ENCODE measurements around the gene CARD6. TPM values are rescaled to one million over a fixed set of nuclear protein-coding genes. Genes with fewer than 3 reads are reported as not detected.

The CARD6 gene
- total RNA-seq, 3 donors from 2014 or later = 16.1 to 25.8 (median 16.7) TPM

DNA sequence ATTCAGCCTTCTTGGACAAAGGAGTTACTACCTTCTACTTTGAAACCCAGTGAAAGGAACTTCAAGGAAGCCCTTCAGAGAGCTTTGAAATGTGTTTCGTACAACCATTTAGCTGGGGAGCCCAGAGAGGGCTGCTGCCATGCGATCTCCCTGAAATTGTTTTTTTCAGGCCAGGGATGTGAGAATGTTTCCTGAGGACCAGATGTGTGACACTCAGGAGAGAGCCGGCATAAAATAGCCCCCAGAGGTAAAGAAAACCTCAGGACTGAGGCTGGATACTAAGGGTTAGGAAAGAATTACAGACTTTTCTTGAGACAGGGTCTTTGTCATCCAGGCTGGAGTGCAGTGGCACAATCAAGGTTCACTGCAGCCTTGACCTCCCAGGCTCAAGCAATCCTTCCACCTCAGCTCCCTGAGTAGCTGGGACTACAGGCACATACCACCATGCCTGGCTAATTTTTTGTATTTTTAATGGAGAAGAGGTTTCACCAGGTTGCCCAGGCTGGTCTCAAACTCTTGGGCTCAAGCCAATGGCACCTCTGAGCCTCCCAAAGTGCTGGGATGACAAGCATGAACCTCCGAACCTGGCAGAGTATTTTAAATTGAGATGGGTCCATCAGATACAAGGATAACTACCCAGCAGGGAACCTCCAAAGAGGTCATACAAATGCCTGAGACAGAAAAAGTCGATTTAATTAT is 14.5 kb upstream of the CARD6 start:
- Histone ChIP-seq H3K27me3 (no peaks in the 10 kb centered on the region), H3K27ac (no peak overlapping the region), H3K9me3 (no peaks in the 10 kb centered on the region), H3K36me3 (peaks cover 4% of the 10 kb centered on the region), H3K4me1 (no peaks in the 10 kb centered on the region), H3K4me3 (no peak overlapping the region)
- DNase-seq (ENCODE audit: low spot score in 2 of 2) = no peak
- intact Hi-C loops (cut with DNase I; ENCODE audit: low total_unique reads) = no loop called here
- no peak for TF ChIP-seq POLR2A (IDR thresholded peaks at IDR 0.05)
- TF ChIP-seq, protein P1, sequence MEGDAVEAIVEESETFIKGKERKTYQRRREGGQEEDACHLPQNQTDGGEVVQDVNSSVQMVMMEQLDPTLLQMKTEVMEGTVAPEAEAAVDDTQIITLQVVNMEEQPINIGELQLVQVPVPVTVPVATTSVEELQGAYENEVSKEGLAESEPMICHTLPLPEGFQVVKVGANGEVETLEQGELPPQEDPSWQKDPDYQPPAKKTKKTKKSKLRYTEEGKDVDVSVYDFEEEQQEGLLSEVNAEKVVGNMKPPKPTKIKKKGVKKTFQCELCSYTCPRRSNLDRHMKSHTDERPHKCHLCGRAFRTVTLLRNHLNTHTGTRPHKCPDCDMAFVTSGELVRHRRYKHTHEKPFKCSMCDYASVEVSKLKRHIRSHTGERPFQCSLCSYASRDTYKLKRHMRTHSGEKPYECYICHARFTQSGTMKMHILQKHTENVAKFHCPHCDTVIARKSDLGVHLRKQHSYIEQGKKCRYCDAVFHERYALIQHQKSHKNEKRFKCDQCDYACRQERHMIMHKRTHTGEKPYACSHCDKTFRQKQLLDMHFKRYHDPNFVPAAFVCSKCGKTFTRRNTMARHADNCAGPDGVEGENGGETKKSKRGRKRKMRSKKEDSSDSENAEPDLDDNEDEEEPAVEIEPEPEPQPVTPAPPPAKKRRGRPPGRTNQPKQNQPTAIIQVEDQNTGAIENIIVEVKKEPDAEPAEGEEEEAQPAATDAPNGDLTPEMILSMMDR (IDR thresholded peaks at IDR 0.05) = no peak
- TF ChIP-seq POLR2AphosphoS5 (IDR thresholded peaks at IDR 0.05) = no peak

- H3K27me3 ChIP-seq = no peaks in the 10 kb centered on the region
- intact Hi-C loops (cut with DNase I; ENCODE audit: low total_unique reads) = no loop called here
- no peak for DNase-seq (ENCODE audit: low spot score in 2 of 2)
- H3K27ac ChIP-seq = no peak overlapping the region
- no peaks in the 10 kb centered on the region for H3K9me3 ChIP-seq
- TF ChIP-seq, protein P1 (IDR thresholded peaks at IDR 0.05) = no peak
- no peak for TF ChIP-seq POLR2AphosphoS5 (IDR thresholded peaks at IDR 0.05)
- TF ChIP-seq POLR2A (IDR thresholded peaks at IDR 0.05) = no peak
- no peaks in the 10 kb centered on the region for H3K4me1 ChIP-seq
- H3K36me3 ChIP-seq = peaks cover 4% of the 10 kb centered on the region
- H3K4me3 ChIP-seq = no peak overlapping the region
Observed at GRCh38 chr5:40827188-40827977, 13.8 kb upstream of the CARD6 start.

DNA sequence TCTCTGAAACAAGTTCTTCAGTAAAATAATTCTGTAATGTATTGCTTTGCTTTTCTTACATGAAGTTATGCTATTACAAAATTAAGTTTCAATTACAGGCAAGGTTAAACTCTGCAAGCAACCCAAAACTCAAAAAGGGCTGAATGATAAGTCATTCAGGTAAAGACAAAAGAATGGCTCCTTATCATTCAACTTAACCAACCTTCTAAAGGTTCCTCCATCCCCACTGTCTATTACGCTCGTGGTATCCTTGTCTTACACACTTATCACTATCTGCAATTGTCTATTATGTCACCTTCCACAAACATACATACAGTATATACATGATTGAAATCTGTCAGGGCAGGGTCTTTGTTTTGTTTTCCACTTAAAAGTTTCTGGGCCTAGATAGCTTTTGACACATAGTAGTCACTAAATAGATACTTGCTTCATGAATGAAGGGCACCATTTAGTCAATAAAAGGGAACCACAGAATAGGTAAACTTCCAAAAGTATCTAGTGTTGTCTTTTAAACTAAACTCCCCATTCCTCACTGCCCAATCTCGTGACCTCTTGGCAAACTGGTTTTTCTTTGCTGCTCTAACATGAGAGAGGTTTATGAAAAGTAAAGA is 13.0 kb upstream of the CARD6 start:
- no peak for DNase-seq (ENCODE audit: low spot score in 2 of 2)
- H3K4me1 ChIP-seq = peaks cover 0 to 3% of the 10 kb centered on the region in 2 donors
- H3K4me3 ChIP-seq = no peak overlapping the region
- TF ChIP-seq POLR2AphosphoS5 (IDR thresholded peaks at IDR 0.05) (no peak), POLR2A (IDR thresholded peaks at IDR 0.05) (no peak)
- TF ChIP-seq, protein P1 (IDR thresholded peaks at IDR 0.05) = no peak
- no peak overlapping the region for H3K27ac ChIP-seq
- H3K27me3 ChIP-seq = no peaks in the 10 kb centered on the region
- H3K9me3 ChIP-seq = no peaks in the 10 kb centered on the region
- intact Hi-C loops (cut with DNase I; ENCODE audit: low total_unique reads) = loop anchor here (2.0 kb wide), 1 partner anchor 35 kb away; no protein-coding TSS in a partner anchor
- peaks cover 4% of the 10 kb centered on the region for H3K36me3 ChIP-seq

DNA sequence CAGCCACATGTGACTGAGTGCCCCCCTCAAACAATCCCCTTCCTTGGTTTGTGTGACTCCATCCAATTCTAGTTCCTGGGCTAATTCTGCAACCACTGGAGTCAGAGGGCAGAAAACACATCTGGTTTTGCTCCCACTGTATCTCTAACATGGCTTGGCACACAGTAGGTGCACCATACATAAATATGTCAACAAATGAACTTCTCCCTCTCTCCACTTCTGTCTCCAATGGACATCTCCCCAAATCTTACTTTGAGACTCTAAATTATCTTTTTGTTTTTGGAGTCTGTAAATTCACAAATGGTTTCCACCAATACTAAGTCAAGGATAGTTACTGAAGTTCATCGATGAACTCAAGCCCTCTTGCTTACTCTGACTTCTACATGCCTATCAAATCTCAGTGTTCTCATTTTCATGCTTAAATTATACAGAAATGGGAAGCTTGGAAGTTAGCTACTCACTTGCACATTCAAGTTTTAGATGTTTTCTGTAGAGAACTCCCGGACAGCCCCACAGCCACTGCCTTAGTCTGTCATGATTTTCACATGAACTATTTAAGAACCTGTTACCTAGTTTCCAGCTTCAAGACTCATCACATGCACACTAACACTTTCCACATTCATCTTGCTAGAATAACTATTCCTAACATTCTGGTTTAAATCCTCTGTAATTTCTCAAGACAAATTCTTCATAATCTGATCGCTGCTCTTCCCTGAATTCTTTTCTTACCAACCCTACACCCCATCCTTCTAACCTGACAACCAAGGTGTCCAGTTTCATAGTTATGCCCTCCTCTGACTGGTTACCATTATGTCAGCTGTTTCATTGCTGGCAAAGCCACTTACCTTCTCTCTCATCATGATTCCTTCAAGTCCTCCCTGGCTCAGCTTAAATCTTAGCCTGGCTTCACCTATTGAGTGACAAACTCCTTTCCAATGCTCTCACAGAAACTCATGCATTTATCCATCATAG is 12.2 kb upstream of the CARD6 start:
- DNase-seq (ENCODE audit: low spot score in 2 of 2) = no peak
- H3K4me1 ChIP-seq = peaks cover 0 to 6% of the 10 kb centered on the region in 2 donors
- H3K27ac ChIP-seq = no peak overlapping the region
- TF ChIP-seq, protein P1 (IDR thresholded peaks at IDR 0.05) = no peak
- TF ChIP-seq POLR2A (IDR thresholded peaks at IDR 0.05) = no peak
- H3K36me3 ChIP-seq = peaks cover 4% of the 10 kb centered on the region
- intact Hi-C loops (cut with DNase I; ENCODE audit: low total_unique reads) = loop anchor here (2.0 kb wide), 1 partner anchor 34 kb away; no protein-coding TSS in a partner anchor
- H3K4me3 ChIP-seq = no peak overlapping the region
- H3K9me3 ChIP-seq = no peaks in the 10 kb centered on the region
- no peaks in the 10 kb centered on the region for H3K27me3 ChIP-seq

All from breast epithelium (tissue), 4 donors.